Measurements from ENCODE around the gene TMEM145.

DNA sequence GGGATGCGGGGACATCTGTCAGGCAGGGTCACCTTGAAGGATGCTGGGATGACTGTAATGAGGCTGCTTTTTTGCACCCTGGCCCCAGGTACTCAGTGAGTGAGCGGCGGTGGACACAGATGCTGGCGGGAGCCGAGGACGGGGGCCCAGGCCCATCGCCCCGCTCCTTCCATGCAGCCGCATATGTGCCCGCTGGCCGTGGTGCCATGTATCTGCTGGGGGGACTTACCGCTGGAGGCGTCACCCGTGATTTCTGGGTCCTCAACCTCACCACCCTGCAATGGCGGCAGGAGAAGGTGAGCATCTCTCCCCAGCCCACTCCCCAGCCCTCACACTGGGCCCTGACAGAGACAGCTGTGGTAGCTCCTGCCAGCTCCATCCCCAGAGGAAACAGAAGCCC lies 43.6 kb downstream of the TMEM145 start:
- TF ChIP-seq, protein P1, sequence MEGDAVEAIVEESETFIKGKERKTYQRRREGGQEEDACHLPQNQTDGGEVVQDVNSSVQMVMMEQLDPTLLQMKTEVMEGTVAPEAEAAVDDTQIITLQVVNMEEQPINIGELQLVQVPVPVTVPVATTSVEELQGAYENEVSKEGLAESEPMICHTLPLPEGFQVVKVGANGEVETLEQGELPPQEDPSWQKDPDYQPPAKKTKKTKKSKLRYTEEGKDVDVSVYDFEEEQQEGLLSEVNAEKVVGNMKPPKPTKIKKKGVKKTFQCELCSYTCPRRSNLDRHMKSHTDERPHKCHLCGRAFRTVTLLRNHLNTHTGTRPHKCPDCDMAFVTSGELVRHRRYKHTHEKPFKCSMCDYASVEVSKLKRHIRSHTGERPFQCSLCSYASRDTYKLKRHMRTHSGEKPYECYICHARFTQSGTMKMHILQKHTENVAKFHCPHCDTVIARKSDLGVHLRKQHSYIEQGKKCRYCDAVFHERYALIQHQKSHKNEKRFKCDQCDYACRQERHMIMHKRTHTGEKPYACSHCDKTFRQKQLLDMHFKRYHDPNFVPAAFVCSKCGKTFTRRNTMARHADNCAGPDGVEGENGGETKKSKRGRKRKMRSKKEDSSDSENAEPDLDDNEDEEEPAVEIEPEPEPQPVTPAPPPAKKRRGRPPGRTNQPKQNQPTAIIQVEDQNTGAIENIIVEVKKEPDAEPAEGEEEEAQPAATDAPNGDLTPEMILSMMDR (IDR thresholded peaks at IDR 0.05), result no peak
- TF ChIP-seq POLR2A (IDR thresholded peaks at IDR 0.05; ENCODE audit: low read depth) (no peak), POLR2AphosphoS5 (IDR thresholded peaks at IDR 0.05) (no peak)

Measured in esophagus muscularis mucosa (tissue), 3 donors.